ENCODE measurements around the gene TMEM233. TPM values are rescaled to one million over a fixed set of nuclear protein-coding genes. Genes with fewer than 3 reads are reported as not detected.
"Not testable (repeated sequence)": the region's sequence is repeated elsewhere in the genome, so short reads cannot be mapped to it uniquely, and the experiment has no call there.

The TMEM233 gene
- total RNA-seq, 1 experiment from 2014 or later = not detected

- Mint-ChIP-seq H3K4me1 (ENCODE audit: low read depth, unreplicated experiment) (peaks cover 19% of the 10 kb centered on the region), H3K9me3 (ENCODE audit: low read depth, unreplicated experiment) (peaks cover 4% of the 10 kb centered on the region), H3K27ac (ENCODE audit: unreplicated experiment) (no peak overlapping the region), H3K4me3 (ENCODE audit: low read depth, unreplicated experiment) (no peak overlapping the region), H3K36me3 (ENCODE audit: insufficient read depth, unreplicated experiment) (no peaks in the 10 kb centered on the region), H3K27me3 (ENCODE audit: unreplicated experiment) (no peaks in the 10 kb centered on the region)
- CTCF ChIA-PET = interaction anchor here (0.6 kb wide), 1 partner anchor 418 kb away, joined by 3 read pairs; no protein-coding TSS in a partner anchor
- no TSS peak for BruUV-seq (replicated peaks)
- DNase-seq = no peak
- intact Hi-C loops (cut with micrococcal nuclease; ENCODE audit: unreplicated experiment) = no loop called here
- TF ChIP-seq CTCF (IDR thresholded peaks at IDR 0.05; ENCODE audit: unreplicated experiment) = no peak
These were observed 22.2 kb downstream of the TMEM233 start for GRCh38 chr12:119615518-119616475.

- BruUV-seq (replicated peaks); intact Hi-C loops (cut with micrococcal nuclease; ENCODE audit: unreplicated experiment): not testable (repeated sequence)
- CTCF ChIA-PET = interaction anchor here (0.7 kb wide), 1 partner anchor 9 kb away, joined by 3 read pairs; no protein-coding TSS in a partner anchor
These were observed 24.8 kb downstream of the TMEM233 start for GRCh38 chr12:119618328-119618896.

GRCh38 chr12:119620490-119620889, 26.9 kb downstream of the TMEM233 start:
- no peak for TF ChIP-seq CTCF (IDR thresholded peaks at IDR 0.05; ENCODE audit: unreplicated experiment)
- peaks cover 4% of the 10 kb centered on the region for H3K9me3 Mint-ChIP-seq (ENCODE audit: low read depth, unreplicated experiment)
- H3K27ac Mint-ChIP-seq (ENCODE audit: unreplicated experiment) = no peak overlapping the region
- H3K27me3 Mint-ChIP-seq (ENCODE audit: unreplicated experiment) = peaks cover 9% of the 10 kb centered on the region
- no peak overlapping the region for H3K4me3 Mint-ChIP-seq (ENCODE audit: low read depth, unreplicated experiment)
- BruUV-seq (replicated peaks) = no TSS peak
- H3K4me1 Mint-ChIP-seq (ENCODE audit: low read depth, unreplicated experiment) = no peaks in the 10 kb centered on the region
- intact Hi-C loops (cut with micrococcal nuclease; ENCODE audit: unreplicated experiment) = no loop called here
- no peak for DNase-seq
- CTCF ChIA-PET = no interaction called here
- H3K36me3 Mint-ChIP-seq (ENCODE audit: insufficient read depth, unreplicated experiment) = no peaks in the 10 kb centered on the region

More at GRCh38 chr12:119618328-119618896, 24.8 kb downstream of the TMEM233 start:
- DNase-seq; H3K36me3 Mint-ChIP-seq (ENCODE audit: insufficient read depth, unreplicated experiment); H3K27me3 Mint-ChIP-seq (ENCODE audit: unreplicated experiment); H3K27ac Mint-ChIP-seq (ENCODE audit: unreplicated experiment); H3K9me3 Mint-ChIP-seq (ENCODE audit: low read depth, unreplicated experiment); H3K4me3 Mint-ChIP-seq (ENCODE audit: low read depth, unreplicated experiment): not testable (repeated sequence)
- H3K4me1 Mint-ChIP-seq (ENCODE audit: low read depth, unreplicated experiment) = peaks cover 17% of the 10 kb centered on the region

GRCh38 chr12:119621878-119622277, 28.3 kb downstream of the TMEM233 start:
- Mint-ChIP-seq H3K4me3 (ENCODE audit: low read depth, unreplicated experiment) (no peak overlapping the region), H3K9me3 (ENCODE audit: low read depth, unreplicated experiment) (peaks cover 4% of the 10 kb centered on the region)

More at GRCh38 chr12:119621878-119622277, 28.3 kb downstream of the TMEM233 start:
- intact Hi-C loops (cut with micrococcal nuclease; ENCODE audit: unreplicated experiment) = no loop called here
- Mint-ChIP-seq H3K36me3 (ENCODE audit: insufficient read depth, unreplicated experiment) (no peaks in the 10 kb centered on the region), H3K4me1 (ENCODE audit: low read depth, unreplicated experiment) (no peaks in the 10 kb centered on the region), H3K27me3 (ENCODE audit: unreplicated experiment) (peaks cover 9% of the 10 kb centered on the region), H3K27ac (ENCODE audit: unreplicated experiment) (no peak overlapping the region)
- no peak for TF ChIP-seq CTCF (IDR thresholded peaks at IDR 0.05; ENCODE audit: unreplicated experiment)
- no TSS peak for BruUV-seq (replicated peaks)
- CTCF ChIA-PET = no interaction called here
- no peak for DNase-seq
